ENCODE results near the gene OR2G3. TPM values are rescaled to one million over a fixed set of nuclear protein-coding genes. Genes with fewer than 3 reads are reported as not detected.

The OR2G3 gene
- total and polyA plus RNA-seq, 2 donors (not counting 3 experiments of a cell fraction or from before 2014, with no cell fraction given) = not detected

GRCh38 chr1:247574664-247575063 lies 30.7 kb upstream of the OR2G3 start:
- no peak overlapping the region for H3K4me3 ChIP-seq (replicated peaks in 1 of 3; ENCODE audit: insufficient read depth in 1 of 3, low read depth in 1 of 3, low read length in 3 of 3)
- no peaks in the 10 kb centered on the region for H3K9me1 ChIP-seq (replicated peaks; ENCODE audit: control insufficient read depth, extremely low read depth, insufficient read depth, low read length)
- POLR2A ChIA-PET = no interaction called here
- no peaks in the 10 kb centered on the region for H3K4me1 ChIP-seq (ENCODE audit: control insufficient read depth, extremely low read depth, insufficient read depth, low read length)
- H3K36me3 ChIP-seq (ENCODE audit: control insufficient read depth in 2 of 2, extremely low read depth in 1 of 2, insufficient read depth in 2 of 2, low read length in 2 of 2) = no peaks in the 10 kb centered on the region
- no peaks in the 10 kb centered on the region for H4K20me1 ChIP-seq (replicated peaks; ENCODE audit: control insufficient read depth, extremely low read depth, insufficient read depth, low read length)
- BruUV-seq (replicated peaks) = no TSS peak
- H3K27me3 ChIP-seq (ENCODE audit: control insufficient read depth in 2 of 2, insufficient read depth in 2 of 2, low read length in 2 of 2) = no peaks in the 10 kb centered on the region
- CTCF ChIA-PET = no interaction called here
- TF ChIP-seq GATA2 (IDR thresholded peaks at IDR 0.05; ENCODE audit: insufficient read depth, insufficient read length, low read depth, low read length) (no peak), POLR2AphosphoS5 (IDR thresholded peaks at IDR 0.05; ENCODE audit: insufficient read depth, low read depth, low read length) (no peak), EZH2 (IDR thresholded peaks at IDR 0.05; ENCODE audit: borderline replicate concordance, low read depth, low read length, severe bottlenecking) (no peak), JUN (IDR thresholded peaks at IDR 0.05; ENCODE audit: borderline replicate concordance, insufficient read depth, insufficient read length, low read depth) (no peak)
- dilution Hi-C loops (cut with MboI; ENCODE audit: extremely low pct_ligation_motif_present, low sequenced_read_pairs) (no loop called here), intact Hi-C loops (cut with micrococcal nuclease) (no loop called here)
- H3K9me3 ChIP-seq (replicated peaks; ENCODE audit: control insufficient read depth, insufficient read depth, low read length) = peaks cover 2% of the 10 kb centered on the region
- no peaks in the 10 kb centered on the region for H3K79me2 ChIP-seq (ENCODE audit: control insufficient read depth, insufficient read depth, low read length)
- DNase-seq (ENCODE audit: low read depth, low spot score) = no peak
- H3K4me2 ChIP-seq (ENCODE audit: insufficient read depth, low read length) = no peak overlapping the region
- no peak overlapping the region for H3K9ac ChIP-seq (replicated peaks; ENCODE audit: extremely low read depth, insufficient read depth, low read length)
- no peak for FAIRE-seq
- no peak overlapping the region for H2AFZ ChIP-seq (ENCODE audit: low read depth, low read length)
- no peak overlapping the region for H3K27ac ChIP-seq (ENCODE audit: insufficient read depth, low read depth, low read length)

GRCh38 chr1:247576514-247576913 lies 28.9 kb upstream of the OR2G3 start:
- intact Hi-C loops (cut with micrococcal nuclease) (loop anchor here (1.0 kb wide), 1 partner anchor 186 kb away; no protein-coding TSS in a partner anchor), dilution Hi-C loops (cut with MboI; ENCODE audit: extremely low pct_ligation_motif_present, low sequenced_read_pairs) (no loop called here)
- H3K4me3 ChIP-seq (replicated peaks in 1 of 3; ENCODE audit: insufficient read depth in 1 of 3, low read depth in 1 of 3, low read length in 3 of 3) = no peak overlapping the region
- no peak overlapping the region for H3K27ac ChIP-seq (ENCODE audit: insufficient read depth, low read depth, low read length)
- ChIA-PET POLR2A (no interaction called here), CTCF (no interaction called here)
- H3K9me1 ChIP-seq (replicated peaks; ENCODE audit: control insufficient read depth, extremely low read depth, insufficient read depth, low read length) = no peaks in the 10 kb centered on the region
- no peak overlapping the region for H3K9ac ChIP-seq (replicated peaks; ENCODE audit: extremely low read depth, insufficient read depth, low read length)
- H3K4me2 ChIP-seq (ENCODE audit: insufficient read depth, low read length) = no peak overlapping the region
- BruUV-seq (replicated peaks) = no TSS peak
- H2AFZ ChIP-seq (ENCODE audit: low read depth, low read length) = no peak overlapping the region
- no peaks in the 10 kb centered on the region for H3K79me2 ChIP-seq (ENCODE audit: control insufficient read depth, insufficient read depth, low read length)
- DNase-seq (ENCODE audit: low read depth, low spot score) = no peak
- H4K20me1 ChIP-seq (replicated peaks; ENCODE audit: control insufficient read depth, extremely low read depth, insufficient read depth, low read length) = no peaks in the 10 kb centered on the region
- TF ChIP-seq MAX (IDR thresholded peaks at IDR 0.05; ENCODE audit: insufficient read depth, insufficient read length) = no peak
- no peak for TF ChIP-seq POLR2A (IDR thresholded peaks at IDR 0.05; ENCODE audit: low read depth, low read length)
- no peak for TF ChIP-seq FOS (IDR thresholded peaks at IDR 0.05; ENCODE audit: borderline replicate concordance, insufficient read depth, low read length)
- TF ChIP-seq JUN (IDR thresholded peaks at IDR 0.05; ENCODE audit: borderline replicate concordance, insufficient read depth, insufficient read length, low read depth) = no peak
- TF ChIP-seq EZH2 (IDR thresholded peaks at IDR 0.05; ENCODE audit: borderline replicate concordance, low read depth, low read length, severe bottlenecking) = no peak
- TF ChIP-seq MYC (IDR thresholded peaks at IDR 0.05; ENCODE audit: low read depth, low read length) = no peak
- TF ChIP-seq GATA2 (IDR thresholded peaks at IDR 0.05; ENCODE audit: insufficient read depth, insufficient read length, low read depth, low read length) = no peak
- no peak for TF ChIP-seq CTCF (IDR thresholded peaks at IDR 0.05; ENCODE audit: extremely low read depth in 1 of 2, insufficient read depth in 1 of 2, low read depth in 1 of 2, low read length in 2 of 2)
- TF ChIP-seq POLR2AphosphoS5 (IDR thresholded peaks at IDR 0.05; ENCODE audit: insufficient read depth, low read depth, low read length) = no peak
- H3K4me1 ChIP-seq (ENCODE audit: control insufficient read depth, extremely low read depth, insufficient read depth, low read length) = no peaks in the 10 kb centered on the region
- H3K27me3 ChIP-seq (ENCODE audit: control insufficient read depth in 2 of 2, insufficient read depth in 2 of 2, low read length in 2 of 2) = no peaks in the 10 kb centered on the region
- no peaks in the 10 kb centered on the region for H3K36me3 ChIP-seq (ENCODE audit: control insufficient read depth in 2 of 2, extremely low read depth in 1 of 2, insufficient read depth in 2 of 2, low read length in 2 of 2)
- FAIRE-seq = no peak
- H3K9me3 ChIP-seq (replicated peaks; ENCODE audit: control insufficient read depth, insufficient read depth, low read length) = peaks cover 2% of the 10 kb centered on the region
